ENCODE measurements around the gene DNAJB12. TPM values are rescaled to one million over a fixed set of nuclear protein-coding genes. Genes with fewer than 3 reads are reported as not detected.
"Not testable (repeated sequence)": the region's sequence is repeated elsewhere in the genome, so short reads cannot be mapped to it uniquely, and the experiment has no call there.

The DNAJB12 gene
- total RNA-seq, 3 donors from 2014 or later = 32.6 to 39.4 (median 35.4) TPM

- H3K27me3 Mint-ChIP-seq (ENCODE audit: low read depth) = no peaks in the 10 kb centered on the region
- no peak overlapping the region for H3K4me3 Mint-ChIP-seq
- DNase-seq (no peak), ATAC-seq (peak; percentile 8 to 12)
- H3K4me1 Mint-ChIP-seq (ENCODE audit: low read depth) = peaks cover 69% of the 10 kb centered on the region
- no peaks in the 10 kb centered on the region for H3K9me3 Mint-ChIP-seq
- no peaks in the 10 kb centered on the region for H3K36me3 Mint-ChIP-seq (ENCODE audit: insufficient read depth)
These were observed 46.3 kb downstream of the DNAJB12 start for GRCh38 chr10:72308320-72308987.

- ATAC-seq; DNase-seq; H3K27me3 Mint-ChIP-seq (ENCODE audit: low read depth); H3K4me3 Mint-ChIP-seq; H3K36me3 Mint-ChIP-seq (ENCODE audit: insufficient read depth); H3K9me3 Mint-ChIP-seq: not testable (repeated sequence)
- peaks cover 67% of the 10 kb centered on the region for H3K4me1 Mint-ChIP-seq (ENCODE audit: low read depth)
These were observed 47.0 kb downstream of the DNAJB12 start for GRCh38 chr10:72307711-72308110.

GRCh38 chr10:72306215-72306760 lies 48.4 kb downstream of the DNAJB12 start:
- no peaks in the 10 kb centered on the region for H3K9me3 Mint-ChIP-seq
- H3K4me3 Mint-ChIP-seq = no peak overlapping the region
- ATAC-seq = no peak
- H3K36me3 Mint-ChIP-seq (ENCODE audit: insufficient read depth) = no peaks in the 10 kb centered on the region
- peaks cover 67% of the 10 kb centered on the region for H3K4me1 Mint-ChIP-seq (ENCODE audit: low read depth)
- DNase-seq = no peak
- H3K27me3 Mint-ChIP-seq (ENCODE audit: low read depth) = no peaks in the 10 kb centered on the region

GRCh38 chr10:72303424-72304128 lies 51.1 kb downstream of the DNAJB12 start:
- Mint-ChIP-seq H3K4me1 (ENCODE audit: low read depth) (peaks cover 47% of the 10 kb centered on the region), H3K36me3 (ENCODE audit: insufficient read depth) (no peaks in the 10 kb centered on the region), H3K9me3 (no peaks in the 10 kb centered on the region), H3K4me3 (peak overlapping the region; percentile 33), H3K27me3 (ENCODE audit: low read depth) (no peaks in the 10 kb centered on the region)
- ATAC-seq = no peak
- DNase-seq = no peak

GRCh38 chr10:72298592-72299519 lies 55.9 kb downstream of the DNAJB12 start:
- peaks cover 2% of the 10 kb centered on the region for H3K36me3 Mint-ChIP-seq (ENCODE audit: insufficient read depth)
- no peaks in the 10 kb centered on the region for H3K9me3 Mint-ChIP-seq
- DNase-seq (no peak), ATAC-seq (no peak)
- H3K4me1 Mint-ChIP-seq (ENCODE audit: low read depth) = peaks cover 52% of the 10 kb centered on the region
- H3K4me3 Mint-ChIP-seq = no peak overlapping the region
- no peaks in the 10 kb centered on the region for H3K27me3 Mint-ChIP-seq (ENCODE audit: low read depth)

GRCh38 chr10:72297805-72298591 lies 56.7 kb downstream of the DNAJB12 start:
- DNase-seq (peak; percentile 89), ATAC-seq (peak; percentile 71 to 76)
- H3K9me3 Mint-ChIP-seq = no peaks in the 10 kb centered on the region
- H3K27me3 Mint-ChIP-seq (ENCODE audit: low read depth) = no peaks in the 10 kb centered on the region
- H3K4me3 Mint-ChIP-seq = peak overlapping the region; percentile 81
- H3K36me3 Mint-ChIP-seq (ENCODE audit: insufficient read depth) = peaks cover 2% of the 10 kb centered on the region
- peaks cover 53% of the 10 kb centered on the region for H3K4me1 Mint-ChIP-seq (ENCODE audit: low read depth)

- peaks cover 2% of the 10 kb centered on the region for H3K36me3 Mint-ChIP-seq (ENCODE audit: insufficient read depth)
- H3K27me3 Mint-ChIP-seq (ENCODE audit: low read depth) = no peaks in the 10 kb centered on the region
- H3K9me3 Mint-ChIP-seq = no peaks in the 10 kb centered on the region
- H3K4me1 Mint-ChIP-seq (ENCODE audit: low read depth) = peaks cover 60% of the 10 kb centered on the region
- peak overlapping the region; percentile 81 for H3K4me3 Mint-ChIP-seq
- ATAC-seq (peak; percentile 69 to 70), DNase-seq (peak; percentile 94)
These were observed 57.4 kb downstream of the DNAJB12 start for GRCh38 chr10:72297281-72297804.

GRCh38 chr10:72296829-72297280 lies 57.9 kb downstream of the DNAJB12 start:
- peaks cover 64% of the 10 kb centered on the region for H3K4me1 Mint-ChIP-seq (ENCODE audit: low read depth)
- H3K4me3 Mint-ChIP-seq = peak overlapping the region; percentile 81

GRCh38 chr10:72295330-72295910 lies 59.3 kb downstream of the DNAJB12 start:
- Mint-ChIP-seq H3K4me3 (peak overlapping the region; percentile 25), H3K27me3 (ENCODE audit: low read depth) (no peaks in the 10 kb centered on the region), H3K4me1 (ENCODE audit: low read depth) (peaks cover 74% of the 10 kb centered on the region), H3K9me3 (no peaks in the 10 kb centered on the region), H3K36me3 (ENCODE audit: insufficient read depth) (peaks cover 2% of the 10 kb centered on the region)
- ATAC-seq (no peak), DNase-seq (no peak)

More at GRCh38 chr10:72296829-72297280, 57.9 kb downstream of the DNAJB12 start:
- H3K36me3 Mint-ChIP-seq (ENCODE audit: insufficient read depth); H3K9me3 Mint-ChIP-seq; DNase-seq; ATAC-seq; H3K27me3 Mint-ChIP-seq (ENCODE audit: low read depth): not testable (repeated sequence)

- no peaks in the 10 kb centered on the region for H3K27me3 Mint-ChIP-seq (ENCODE audit: low read depth)
- peaks cover 65% of the 10 kb centered on the region for H3K4me1 Mint-ChIP-seq (ENCODE audit: low read depth)
- H3K4me3 Mint-ChIP-seq = peak overlapping the region; percentile 35
- H3K36me3 Mint-ChIP-seq (ENCODE audit: insufficient read depth) = peaks cover 2% of the 10 kb centered on the region
- no peaks in the 10 kb centered on the region for H3K9me3 Mint-ChIP-seq
- peak; percentile 60 for DNase-seq
- peak; percentile 48 to 49 for ATAC-seq
These were observed 62.5 kb downstream of the DNAJB12 start for GRCh38 chr10:72292223-72292691.

- no peaks in the 10 kb centered on the region for H3K36me3 Mint-ChIP-seq (ENCODE audit: insufficient read depth)
- no peak overlapping the region for H3K4me3 Mint-ChIP-seq
- H3K4me1 Mint-ChIP-seq (ENCODE audit: low read depth) = peaks cover 65% of the 10 kb centered on the region
- peak; percentile 8 to 31 for ATAC-seq
- peak; percentile 20 for DNase-seq
- H3K27me3 Mint-ChIP-seq (ENCODE audit: low read depth) = no peaks in the 10 kb centered on the region
- no peaks in the 10 kb centered on the region for H3K9me3 Mint-ChIP-seq
These were observed 63.6 kb downstream of the DNAJB12 start for GRCh38 chr10:72291019-72291532.

GRCh38 chr10:72285972-72286521 lies 68.7 kb downstream of the DNAJB12 start:
- no peaks in the 10 kb centered on the region for H3K27me3 Mint-ChIP-seq (ENCODE audit: low read depth)
- ATAC-seq = no peak
- no peak overlapping the region for H3K4me3 Mint-ChIP-seq
- H3K36me3 Mint-ChIP-seq (ENCODE audit: insufficient read depth) = no peaks in the 10 kb centered on the region
- no peaks in the 10 kb centered on the region for H3K9me3 Mint-ChIP-seq
- peaks cover 36% of the 10 kb centered on the region for H3K4me1 Mint-ChIP-seq (ENCODE audit: low read depth)
- DNase-seq = no peak
